Measurements from ENCODE around the gene PLCH2. TPM values are rescaled to one million over a fixed set of nuclear protein-coding genes. Genes with fewer than 3 reads are reported as not detected.

The PLCH2 gene
- polyA plus RNA-seq, 1 of the 3 experiments (the other 2 are of a cell fraction) = 0.08 TPM

DNA sequence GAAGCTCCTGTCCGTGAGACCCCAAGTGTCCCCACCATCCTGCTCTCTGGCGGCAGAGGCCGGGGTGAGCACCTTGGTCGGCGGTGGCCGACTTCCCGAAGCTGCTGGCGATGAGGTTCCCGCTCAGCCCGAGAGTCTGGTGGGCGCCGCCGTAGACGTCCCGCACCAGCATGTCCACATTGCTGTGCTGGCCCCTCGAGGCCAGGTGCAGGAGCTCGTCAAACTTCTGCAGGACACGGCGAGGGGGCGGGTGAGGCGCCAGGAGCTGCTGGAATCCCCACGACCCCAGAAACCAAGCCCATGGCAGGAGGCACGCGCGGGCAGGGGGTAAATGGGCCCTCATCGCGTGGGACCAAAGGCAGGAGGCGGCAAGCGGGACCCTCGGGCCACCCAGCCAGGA is 43.6 kb downstream of the PLCH2 start:
- no peak for DNase-seq
- Histone ChIP-seq H3K9ac (no peak overlapping the region), H4K20me1 (ENCODE audit: insufficient read depth) (peaks cover 26% of the 10 kb centered on the region), H3F3A (replicated peaks; ENCODE audit: insufficient read depth) (no peaks in the 10 kb centered on the region), H3K9me3 (no peaks in the 10 kb centered on the region), H3K36me3 (replicated peaks in 1 of 2; ENCODE audit: control insufficient read depth in 1 of 2, insufficient read depth in 2 of 2, low read length in 1 of 2) (peaks cover 5 to 69% of the 10 kb centered on the region in 2 experiments), H3K9me2 (no peaks in the 10 kb centered on the region), H3K4me2 (no peak overlapping the region), H3K27ac (ENCODE audit: low read depth in 2 of 2, low read length in 1 of 2) (no peak overlapping the region), H3K79me2 (ENCODE audit: insufficient read depth) (peaks cover 27% of the 10 kb centered on the region), H3K4me1 (ENCODE audit: control insufficient read depth in 1 of 2, insufficient read depth in 2 of 2, low read depth in 1 of 2, low read length in 1 of 2) (peaks cover 0 to 9% of the 10 kb centered on the region in 2 experiments; a peak in 1 of 4 replicates), H2AFZ (ENCODE audit: low read depth) (no peak overlapping the region), H3K27me3 (ENCODE audit: insufficient read depth) (no peaks in the 10 kb centered on the region), H3K4me3 (ENCODE audit: low read depth in 2 of 2, low read length in 1 of 2) (no peak overlapping the region)
- POLR2A ChIA-PET = interaction anchor here (1.5 kb wide), 1 partner anchor 12 kb away, joined by 5 read pairs; no protein-coding TSS in a partner anchor
- CTCF ChIA-PET = interaction anchor here (0.6 to 1.3 kb wide), 2 partner anchors 12 to 1189 kb away, joined by 3 to 4 read pairs; no protein-coding TSS in a partner anchor
- WGBS (ENCODE audit: low lambda C conversion rate) = 95% methylated on average over 22 of the region's 30 CpGs
- TF ChIP-seq EP300 (IDR thresholded peaks at IDR 0.05; ENCODE audit: borderline replicate concordance in 1 of 2, low read depth in 1 of 2, low read length in 1 of 2) = no peak
- TF ChIP-seq, protein P1, sequence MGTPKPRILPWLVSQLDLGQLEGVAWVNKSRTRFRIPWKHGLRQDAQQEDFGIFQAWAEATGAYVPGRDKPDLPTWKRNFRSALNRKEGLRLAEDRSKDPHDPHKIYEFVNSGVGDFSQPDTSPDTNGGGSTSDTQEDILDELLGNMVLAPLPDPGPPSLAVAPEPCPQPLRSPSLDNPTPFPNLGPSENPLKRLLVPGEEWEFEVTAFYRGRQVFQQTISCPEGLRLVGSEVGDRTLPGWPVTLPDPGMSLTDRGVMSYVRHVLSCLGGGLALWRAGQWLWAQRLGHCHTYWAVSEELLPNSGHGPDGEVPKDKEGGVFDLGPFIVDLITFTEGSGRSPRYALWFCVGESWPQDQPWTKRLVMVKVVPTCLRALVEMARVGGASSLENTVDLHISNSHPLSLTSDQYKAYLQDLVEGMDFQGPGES (IDR thresholded peaks at IDR 0.05; ENCODE audit: low read depth, low read length) = no peak
- no peak for TF ChIP-seq FOXJ3 (CRISPR knock-in tag; IDR thresholded peaks at IDR 0.05)
- no peak for TF ChIP-seq NFIC (IDR thresholded peaks at IDR 0.05; ENCODE audit: borderline replicate concordance)
- TF ChIP-seq GABPA (IDR thresholded peaks at IDR 0.05; ENCODE audit: low read depth) = no peak

DNA sequence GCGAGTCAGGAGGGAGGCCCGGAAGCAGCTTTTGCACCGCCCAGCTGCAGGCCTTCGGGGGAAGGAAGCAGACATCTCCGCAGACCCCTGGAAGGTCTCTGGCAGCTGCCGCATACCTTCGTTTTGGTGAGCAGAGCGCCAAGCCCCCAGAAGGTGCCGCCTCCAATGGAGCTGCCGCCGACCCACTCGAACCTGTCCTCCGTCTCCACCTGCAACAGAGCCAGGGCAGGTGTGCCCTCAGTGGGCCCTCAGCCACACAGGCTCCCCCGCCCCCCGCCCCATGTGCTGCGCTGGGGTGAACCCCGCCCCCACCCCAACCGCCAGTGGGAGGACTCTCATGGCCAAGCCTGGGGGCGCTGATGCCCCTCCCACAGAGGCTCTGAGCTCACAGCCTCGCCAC is 44.1 kb downstream of the PLCH2 start:
- peaks cover 32% of the 10 kb centered on the region for H3K79me2 ChIP-seq (ENCODE audit: insufficient read depth)
- H3F3A ChIP-seq (replicated peaks; ENCODE audit: insufficient read depth) = no peaks in the 10 kb centered on the region
- DNase-seq = no peak
- no peaks in the 10 kb centered on the region for H3K27me3 ChIP-seq (ENCODE audit: insufficient read depth)
- no peak for TF ChIP-seq RAD21 (IDR thresholded peaks at IDR 0.05; ENCODE audit: low read length)
- no peak for TF ChIP-seq RCOR1 (IDR thresholded peaks at IDR 0.05; ENCODE audit: low read length)
- no peak for TF ChIP-seq EZH2phosphoT487 (IDR thresholded peaks at IDR 0.05; ENCODE audit: borderline replicate concordance, low read depth)
- no peak for TF ChIP-seq RFX5 (IDR thresholded peaks at IDR 0.05; ENCODE audit: low read length)
- no peak for TF ChIP-seq RXRA (IDR thresholded peaks at IDR 0.05; ENCODE audit: borderline replicate concordance, low read depth)
- no peak for TF ChIP-seq FOXJ3 (CRISPR knock-in tag; IDR thresholded peaks at IDR 0.05)
- no peak overlapping the region for H3K27ac ChIP-seq (ENCODE audit: low read depth in 2 of 2, low read length in 1 of 2)
- WGBS (ENCODE audit: low lambda C conversion rate) = 80% methylated on average over 1 of the region's 20 CpGs
- H3K36me3 ChIP-seq (replicated peaks in 1 of 2; ENCODE audit: control insufficient read depth in 1 of 2, insufficient read depth in 2 of 2, low read length in 1 of 2) = peaks cover 5 to 64% of the 10 kb centered on the region in 2 experiments
- no peak overlapping the region for H3K4me3 ChIP-seq (ENCODE audit: low read depth in 2 of 2, low read length in 1 of 2)
- peaks cover 30% of the 10 kb centered on the region for H4K20me1 ChIP-seq (ENCODE audit: insufficient read depth)
- no peak overlapping the region for H3K9ac ChIP-seq
- POLR2A ChIA-PET = interaction anchor here (1.5 kb wide), 1 partner anchor 13 kb away, joined by 5 read pairs; no protein-coding TSS in a partner anchor
- H3K4me2 ChIP-seq = no peak overlapping the region
- H3K9me2 ChIP-seq = no peaks in the 10 kb centered on the region
- H2AFZ ChIP-seq (ENCODE audit: low read depth) = no peak overlapping the region
- no peaks in the 10 kb centered on the region for H3K9me3 ChIP-seq
- CTCF ChIA-PET = interaction anchor here (0.6 to 1.3 kb wide), 2 partner anchors 11 to 1190 kb away, joined by 3 to 4 read pairs; no protein-coding TSS in a partner anchor
- H3K4me1 ChIP-seq (ENCODE audit: control insufficient read depth in 1 of 2, insufficient read depth in 2 of 2, low read depth in 1 of 2, low read length in 1 of 2) = peaks cover 0 to 14% of the 10 kb centered on the region in 2 experiments; a peak in 2 of 4 replicates

DNA sequence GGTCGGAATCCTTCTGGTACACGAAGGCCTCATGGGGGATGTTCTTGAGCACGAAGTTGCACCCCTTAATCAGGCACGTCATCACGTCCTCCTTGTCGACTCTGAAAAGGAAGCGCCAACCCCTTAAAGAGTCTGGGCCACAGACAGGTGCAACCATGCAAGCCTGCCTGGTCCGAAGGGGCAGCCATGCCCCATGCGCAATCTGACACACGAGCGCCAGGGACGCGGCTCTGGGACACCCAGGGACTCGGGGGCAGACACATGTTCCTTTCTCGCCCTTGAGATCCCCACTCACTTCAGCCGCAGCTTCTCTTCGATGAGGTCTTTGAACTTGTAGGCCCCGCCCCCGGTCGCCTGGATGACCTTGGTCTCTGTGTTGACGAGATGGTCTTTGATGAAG is 44.7 kb downstream of the PLCH2 start:
- Histone ChIP-seq H3K4me1 (ENCODE audit: control insufficient read depth in 1 of 2, insufficient read depth in 2 of 2, low read depth in 1 of 2, low read length in 1 of 2) (peaks cover 0 to 19% of the 10 kb centered on the region in 2 experiments; a peak in 2 of 4 replicates), H2AFZ (ENCODE audit: low read depth) (no peak overlapping the region), H3K9me2 (no peaks in the 10 kb centered on the region), H3K27me3 (ENCODE audit: insufficient read depth) (no peaks in the 10 kb centered on the region), H3K4me3 (ENCODE audit: low read depth in 2 of 2, low read length in 1 of 2) (no peak overlapping the region), H3K4me2 (no peak overlapping the region), H3K36me3 (replicated peaks in 1 of 2; ENCODE audit: control insufficient read depth in 1 of 2, insufficient read depth in 2 of 2, low read length in 1 of 2) (peaks cover 5 to 61% of the 10 kb centered on the region in 2 experiments), H3F3A (replicated peaks; ENCODE audit: insufficient read depth) (no peaks in the 10 kb centered on the region), H4K20me1 (ENCODE audit: insufficient read depth) (peaks cover 36% of the 10 kb centered on the region), H3K9me3 (no peaks in the 10 kb centered on the region), H3K79me2 (ENCODE audit: insufficient read depth) (peaks cover 38% of the 10 kb centered on the region), H3K9ac (no peak overlapping the region), H3K27ac (ENCODE audit: low read depth in 2 of 2, low read length in 1 of 2) (no peak overlapping the region)
- 93% methylated on average over 17 of the region's 21 CpGs for WGBS (ENCODE audit: low lambda C conversion rate)
- ChIA-PET POLR2A (no interaction called here), CTCF (interaction anchor here (1.3 kb wide), 1 partner anchor 11 kb away, joined by 4 read pairs; no protein-coding TSS in a partner anchor)
- no peak for DNase-seq
- TF ChIP-seq, protein P2, sequence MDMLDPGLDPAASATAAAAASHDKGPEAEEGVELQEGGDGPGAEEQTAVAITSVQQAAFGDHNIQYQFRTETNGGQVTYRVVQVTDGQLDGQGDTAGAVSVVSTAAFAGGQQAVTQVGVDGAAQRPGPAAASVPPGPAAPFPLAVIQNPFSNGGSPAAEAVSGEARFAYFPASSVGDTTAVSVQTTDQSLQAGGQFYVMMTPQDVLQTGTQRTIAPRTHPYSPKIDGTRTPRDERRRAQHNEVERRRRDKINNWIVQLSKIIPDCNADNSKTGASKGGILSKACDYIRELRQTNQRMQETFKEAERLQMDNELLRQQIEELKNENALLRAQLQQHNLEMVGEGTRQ (IDR thresholded peaks at IDR 0.05; ENCODE audit: borderline replicate concordance, low read depth, low read length) = no peak
- TF ChIP-seq RCOR1 (IDR thresholded peaks at IDR 0.05; ENCODE audit: low read length) (no peak), FOXM1 (IDR thresholded peaks at IDR 0.05; ENCODE audit: low read depth) (no peak), ELF1 (IDR thresholded peaks at IDR 0.05) (no peak), POLR2AphosphoS5 (IDR thresholded peaks at IDR 0.05; ENCODE audit: low read depth, low read length) (no peak), NFIC (IDR thresholded peaks at IDR 0.05; ENCODE audit: borderline replicate concordance) (no peak), RFX5 (IDR thresholded peaks at IDR 0.05; ENCODE audit: low read length) (no peak), SMC3 (IDR thresholded peaks at IDR 0.05; ENCODE audit: low read depth, low read length) (no peak), CHD2 (IDR thresholded peaks at IDR 0.05; ENCODE audit: low read length, partially characterized antibody) (no peak), TEAD4 (IDR thresholded peaks at IDR 0.05; ENCODE audit: borderline replicate concordance, insufficient read depth) (no peak), FOSL2 (IDR thresholded peaks at IDR 0.05; ENCODE audit: borderline replicate concordance, low read depth) (no peak)
- TF ChIP-seq, protein P3, sequence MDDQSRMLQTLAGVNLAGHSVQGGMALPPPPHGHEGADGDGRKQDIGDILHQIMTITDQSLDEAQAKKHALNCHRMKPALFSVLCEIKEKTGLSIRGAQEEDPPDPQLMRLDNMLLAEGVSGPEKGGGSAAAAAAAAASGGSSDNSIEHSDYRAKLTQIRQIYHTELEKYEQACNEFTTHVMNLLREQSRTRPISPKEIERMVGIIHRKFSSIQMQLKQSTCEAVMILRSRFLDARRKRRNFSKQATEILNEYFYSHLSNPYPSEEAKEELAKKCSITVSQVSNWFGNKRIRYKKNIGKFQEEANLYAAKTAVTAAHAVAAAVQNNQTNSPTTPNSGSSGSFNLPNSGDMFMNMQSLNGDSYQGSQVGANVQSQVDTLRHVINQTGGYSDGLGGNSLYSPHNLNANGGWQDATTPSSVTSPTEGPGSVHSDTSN (IDR thresholded peaks at IDR 0.05) = no peak
